GM19328 (cell line): ENCODE data around the gene SH2D6.
"Not testable (repeated sequence)": the region's sequence is repeated elsewhere in the genome, so short reads cannot be mapped to it uniquely, and the experiment has no call there.

Experiments used
- ATAC-seq: cut with Tn5 transposase; IDR thresholded peaks from one replicate; pipeline ENCODE4 v1.9.1; 2021; ENCODE audit warnings: mild to moderate bottlenecking, moderate library complexity; ENCODE audit not compliant: unreplicated experiment

The SH2D6 gene

DNA sequence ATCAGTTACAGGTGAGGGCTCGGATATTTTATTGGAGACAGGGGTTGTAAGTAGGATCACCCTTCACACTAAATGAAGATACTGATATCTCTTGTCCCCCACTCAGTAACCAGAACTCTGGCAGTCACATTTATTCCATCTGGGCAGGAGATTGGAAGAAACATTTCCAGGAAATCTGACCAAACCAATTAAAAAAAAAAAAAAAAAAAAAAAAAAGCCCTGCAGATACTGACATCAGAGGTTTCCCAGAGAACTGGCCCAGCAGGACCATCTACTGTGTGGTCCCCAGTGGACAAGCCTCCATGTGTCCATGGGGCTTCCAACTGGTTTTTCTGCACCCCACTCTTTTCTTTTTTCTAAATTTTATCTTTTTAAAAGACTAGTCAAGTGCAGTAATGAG, 41.3 kb downstream of the SH2D6 start:
- no peak for ATAC-seq

- ATAC-seq, result no peak
Measured at GRCh38 chr2:85462322-85462721, 43.8 kb downstream of the SH2D6 start.

GRCh38 chr2:85468096-85468703, 49.7 kb downstream of the SH2D6 start:
- no peak for ATAC-seq

GRCh38 chr2:85468704-85469349, 50.3 kb downstream of the SH2D6 start:
- no peak for ATAC-seq

GRCh38 chr2:85470850-85471800, 52.6 kb downstream of the SH2D6 start:
- no peak for ATAC-seq

DNA sequence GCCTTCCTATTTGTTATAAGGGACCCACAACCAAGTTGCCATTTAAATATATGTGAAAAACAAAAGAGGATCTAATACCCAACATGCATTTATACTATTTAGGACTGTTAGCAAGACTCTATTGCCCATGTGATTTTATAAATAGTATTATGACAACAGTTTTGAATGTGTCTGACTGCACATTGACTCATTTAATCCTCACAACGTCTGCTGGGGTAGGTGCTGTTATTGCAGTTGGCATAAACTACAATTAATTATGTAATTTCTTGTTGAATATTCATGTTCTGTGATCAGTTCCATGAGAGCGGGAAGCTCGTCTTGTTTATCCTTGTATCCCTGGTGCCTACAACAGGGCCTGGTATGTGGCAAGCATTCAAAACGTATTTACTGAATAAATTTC, 53.7 kb downstream of the SH2D6 start:
- no peak for ATAC-seq

GRCh38 chr2:85475799-85476490, 57.4 kb downstream of the SH2D6 start:
- ATAC-seq, result no peak

DNA sequence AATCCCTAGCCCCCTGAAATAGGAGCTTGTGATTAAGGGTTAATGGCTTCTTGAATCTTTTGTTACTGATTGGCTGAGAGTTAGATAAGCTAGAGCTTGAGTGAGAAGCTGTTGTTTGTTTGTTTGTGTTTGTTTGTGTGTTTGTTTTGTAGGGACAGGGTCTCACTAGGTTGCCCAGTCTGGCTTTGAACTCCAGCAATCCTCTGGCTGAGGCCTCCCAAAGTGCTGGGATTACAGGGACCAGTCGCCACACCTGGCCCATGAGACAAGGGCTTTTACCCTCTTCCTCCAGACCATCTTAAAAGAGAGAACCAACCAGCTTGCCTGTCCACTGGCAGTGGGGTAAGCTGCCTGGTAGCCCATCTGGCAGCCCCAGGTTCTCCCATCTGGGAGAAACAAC, 58.1 kb downstream of the SH2D6 start:
- ATAC-seq, result no peak

DNA sequence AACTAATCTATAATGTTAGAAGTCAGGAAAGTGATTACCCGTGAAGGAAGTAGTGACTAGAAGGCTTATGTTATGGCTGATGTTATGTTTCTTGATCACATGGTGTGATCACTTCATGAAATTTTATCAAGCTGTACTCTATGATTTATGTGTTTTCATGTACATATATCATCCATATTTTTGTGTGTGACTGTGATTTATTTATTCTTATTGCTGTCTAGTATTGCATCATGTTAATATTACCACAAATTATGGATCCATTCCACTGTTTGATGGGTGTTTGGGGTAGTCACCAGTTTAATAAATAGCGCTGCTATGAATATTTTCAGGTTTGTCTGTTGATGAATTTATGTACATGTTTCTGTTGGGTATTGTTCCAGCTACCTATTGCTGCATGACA, 59.4 kb downstream of the SH2D6 start:
- ATAC-seq, result no peak

- no peak for ATAC-seq
Measured at GRCh38 chr2:85481818-85482777, 63.6 kb downstream of the SH2D6 start.

- ATAC-seq, result not testable (repeated sequence)
Measured at GRCh38 chr2:85484615-85485014, 66.1 kb downstream of the SH2D6 start.

DNA sequence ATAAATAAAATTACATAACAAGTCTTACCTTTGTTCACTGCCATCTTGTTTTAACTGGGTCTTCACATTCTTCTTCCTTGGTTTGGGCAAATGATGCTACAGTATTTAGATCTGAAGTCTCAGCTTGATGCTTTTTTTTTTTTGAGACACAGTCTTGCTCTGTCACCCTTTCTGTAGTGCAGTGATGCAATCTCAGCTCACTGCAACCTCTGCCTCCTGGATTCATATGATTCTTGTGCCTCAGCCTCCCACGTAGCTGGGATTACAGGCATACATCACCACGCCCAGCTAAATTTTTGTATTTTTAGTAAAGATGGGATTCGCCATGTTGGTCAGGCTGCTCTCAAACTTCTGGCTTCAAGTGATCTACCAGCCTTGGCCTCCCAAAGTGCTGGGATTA, 67.3 kb downstream of the SH2D6 start:
- no peak for ATAC-seq
